GM21723 (cell line): ENCODE measurements around the gene MMAA.

Experiments
- ATAC-seq: cut with Tn5 transposase; IDR thresholded peaks from one replicate; pipeline ENCODE4 v1.9.1; 2021; ENCODE audit warnings: mild to moderate bottlenecking, moderate library complexity; ENCODE audit not compliant: unreplicated experiment

Gene MMAA

DNA sequence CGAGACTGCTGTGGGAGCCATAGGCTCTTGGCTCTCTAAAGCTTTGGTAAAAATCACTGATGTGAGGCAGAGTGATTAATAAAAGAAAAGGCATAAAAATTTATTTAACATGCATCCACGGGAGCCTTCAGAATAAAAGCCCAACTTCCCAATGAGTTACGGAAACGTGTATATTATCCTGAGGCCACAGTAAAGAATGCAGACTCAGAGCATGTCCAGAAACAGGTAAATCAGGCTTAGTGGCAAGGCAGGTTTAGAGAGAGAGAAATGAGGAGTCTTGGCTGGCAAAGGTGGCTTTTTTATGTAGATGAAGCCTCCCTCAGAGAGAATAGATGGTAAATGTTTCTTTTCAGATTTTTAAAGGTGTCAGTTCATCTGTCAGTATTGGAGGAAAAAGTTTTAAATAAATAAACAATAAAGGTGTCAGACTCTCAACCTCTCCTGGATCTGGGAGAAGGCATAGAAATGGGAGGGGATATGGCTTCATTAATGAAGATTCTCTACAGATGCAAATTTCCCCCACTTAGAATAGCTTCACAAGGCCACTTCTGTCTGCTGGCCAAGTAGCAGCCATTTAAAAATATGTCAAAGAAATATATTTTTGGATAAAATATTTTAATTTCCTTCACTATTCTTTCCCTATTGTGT, 84.8 kb downstream of the MMAA start:
- no peak for ATAC-seq

DNA sequence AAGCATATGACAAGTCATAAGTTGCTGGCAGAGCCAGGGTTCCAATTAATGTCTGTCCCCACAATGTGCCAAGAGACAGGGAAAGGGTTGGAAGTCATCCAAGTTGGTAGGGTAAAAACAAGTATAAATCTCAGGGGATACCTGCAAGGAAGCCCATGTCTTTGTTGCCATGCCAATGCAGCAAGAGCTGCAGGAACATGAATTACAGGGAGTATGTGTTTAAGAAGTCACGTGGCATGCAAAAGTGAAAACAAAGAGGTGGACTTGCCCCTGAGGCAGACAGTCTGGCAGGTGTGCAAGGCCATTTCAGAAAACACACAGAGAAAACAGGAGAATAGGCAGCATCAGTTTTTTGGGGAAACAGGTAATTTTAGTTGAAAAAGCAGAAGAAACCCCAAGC, 90.2 kb downstream of the MMAA start:
- peak; percentile 50 for ATAC-seq
